HG02938 (cell line): ENCODE results near the gene PRRT4.

Experiments used
- ATAC-seq: cut with Tn5 transposase; IDR thresholded peaks from one replicate; pipeline ENCODE4 v1.9.1; 2021; ENCODE audit warnings: mild to moderate bottlenecking, moderate library complexity; ENCODE audit not compliant: unreplicated experiment

Gene PRRT4

GRCh38 chr7:128302139-128302538 is 59.4 kb downstream of the PRRT4 start:
- ATAC-seq, result no peak
